Measurements from ENCODE around the gene PCDHGA7.
"Not testable (repeated sequence)": the region's sequence is repeated elsewhere in the genome, so short reads cannot be mapped to it uniquely, and the experiment has no call there.

PCDHGA7 gene

DNA sequence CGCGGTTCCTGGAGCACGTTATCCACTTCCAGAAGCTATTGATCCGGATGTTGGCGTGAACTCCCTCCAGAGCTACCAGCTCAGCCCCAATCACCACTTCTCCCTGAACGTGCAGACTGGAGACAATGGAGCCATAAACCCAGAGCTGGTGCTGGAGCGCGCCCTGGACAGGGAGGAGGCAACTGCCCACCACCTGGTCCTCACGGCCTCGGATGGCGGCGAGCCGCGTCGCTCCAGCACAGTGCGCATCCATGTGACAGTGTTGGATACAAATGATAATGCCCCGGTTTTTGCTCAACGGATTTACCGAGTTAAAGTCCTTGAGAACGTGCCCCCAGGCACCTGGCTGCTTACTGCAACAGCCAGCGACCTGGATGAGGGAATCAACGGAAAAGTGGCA lies 20.8 kb downstream of the PCDHGA7 start:
- ATAC-seq (no peak), DNase-seq (no peak)
- H3K4me3 Mint-ChIP-seq = no peak overlapping the region
- peaks cover 13% of the 10 kb centered on the region for H3K36me3 Mint-ChIP-seq (ENCODE audit: low read depth)
- peaks cover 29% of the 10 kb centered on the region for H3K9me3 Mint-ChIP-seq
- H3K4me1 Mint-ChIP-seq = no peaks in the 10 kb centered on the region
- peaks cover 72% of the 10 kb centered on the region for H3K27me3 Mint-ChIP-seq
- no peak overlapping the region for H3K27ac Mint-ChIP-seq

DNA sequence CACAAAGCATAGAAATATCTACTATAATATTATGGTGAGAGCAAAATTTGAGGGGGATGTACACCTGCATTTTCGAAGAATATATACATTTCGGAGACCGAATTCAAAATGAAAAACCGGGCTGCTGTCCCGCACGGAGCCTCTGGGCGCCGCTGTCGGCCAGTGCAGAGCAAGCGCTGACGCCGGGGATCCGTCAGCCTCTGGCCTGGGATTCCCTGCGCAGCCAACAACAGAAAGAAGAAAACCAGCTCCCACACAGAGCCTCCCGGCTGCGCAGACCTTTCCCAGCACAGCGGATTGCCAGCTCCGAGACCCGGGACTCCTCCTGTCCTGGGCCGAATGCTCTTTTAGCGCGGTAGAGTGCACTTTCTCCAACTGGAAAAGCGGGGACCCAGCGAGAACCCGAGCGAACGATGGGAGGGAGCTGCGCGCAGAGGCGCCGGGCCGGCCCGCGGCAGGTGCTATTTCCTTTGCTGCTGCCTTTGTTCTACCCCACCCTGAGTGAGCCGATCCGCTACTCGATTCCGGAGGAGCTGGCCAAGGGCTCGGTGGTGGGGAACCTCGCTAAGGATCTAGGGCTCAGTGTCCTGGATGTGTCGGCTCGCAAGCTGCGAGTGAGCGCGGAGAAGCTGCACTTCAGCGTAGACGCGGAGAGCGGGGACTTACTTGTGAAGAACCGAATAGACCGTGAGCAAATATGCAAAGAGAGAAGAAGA lies 25.4 kb downstream of the PCDHGA7 start, which contains the start of gene PCDHGB6:
Gene PCDHGB6 (plus strand): TSS at position 232 of the 716 bp plus-strand sequence. CDS start 182 bp downstream, at position 414.
- peak; percentile 44 for DNase-seq
- Mint-ChIP-seq H3K27me3 (peaks cover 77% of the 10 kb centered on the region), H3K9me3 (peaks cover 28% of the 10 kb centered on the region), H3K36me3 (ENCODE audit: low read depth) (peaks cover 17% of the 10 kb centered on the region), H3K4me3 (peak within 1 kb of the TSS; percentile 51)
- H3K27ac Mint-ChIP-seq, ATAC-seq, H3K4me1 Mint-ChIP-seq: not testable (repeated sequence)

DNA sequence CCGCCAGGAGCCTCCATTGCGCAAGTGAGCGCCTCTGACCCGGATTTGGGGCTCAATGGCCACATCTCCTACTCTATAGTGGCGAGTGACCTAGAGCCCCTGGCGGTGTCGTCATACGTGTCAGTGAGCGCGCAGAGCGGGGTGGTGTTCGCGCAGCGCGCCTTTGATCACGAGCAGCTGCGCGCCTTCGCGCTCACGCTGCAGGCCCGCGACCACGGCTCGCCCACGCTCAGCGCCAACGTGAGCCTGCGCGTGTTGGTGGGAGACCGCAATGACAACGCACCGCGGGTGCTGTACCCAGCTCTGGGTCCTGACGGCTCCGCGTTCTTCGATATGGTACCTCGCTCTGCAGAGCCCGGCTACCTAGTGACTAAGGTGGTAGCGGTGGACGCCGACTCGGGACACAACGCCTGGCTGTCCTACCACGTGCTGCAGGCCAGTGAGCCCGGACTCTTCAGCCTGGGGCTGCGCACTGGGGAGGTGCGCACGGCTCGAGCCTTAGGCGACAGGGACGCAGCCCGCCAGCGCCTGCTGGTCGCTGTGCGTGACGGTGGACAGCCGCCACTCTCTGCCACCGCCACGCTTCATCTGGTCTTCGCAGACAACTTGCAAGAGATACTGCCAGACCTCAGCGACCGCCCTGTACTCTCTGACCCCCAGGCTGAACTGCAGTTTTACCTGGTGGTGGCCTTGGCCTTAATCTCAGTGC lies 27.2 kb downstream of the PCDHGA7 start:
- DNase-seq (no peak), ATAC-seq (no peak)
- Mint-ChIP-seq H3K4me1 (peaks cover 13% of the 10 kb centered on the region), H3K9me3 (peaks cover 31% of the 10 kb centered on the region), H3K36me3 (ENCODE audit: low read depth) (peaks cover 21% of the 10 kb centered on the region), H3K4me3 (no peak overlapping the region), H3K27ac (no peak overlapping the region), H3K27me3 (peaks cover 78% of the 10 kb centered on the region)

DNA sequence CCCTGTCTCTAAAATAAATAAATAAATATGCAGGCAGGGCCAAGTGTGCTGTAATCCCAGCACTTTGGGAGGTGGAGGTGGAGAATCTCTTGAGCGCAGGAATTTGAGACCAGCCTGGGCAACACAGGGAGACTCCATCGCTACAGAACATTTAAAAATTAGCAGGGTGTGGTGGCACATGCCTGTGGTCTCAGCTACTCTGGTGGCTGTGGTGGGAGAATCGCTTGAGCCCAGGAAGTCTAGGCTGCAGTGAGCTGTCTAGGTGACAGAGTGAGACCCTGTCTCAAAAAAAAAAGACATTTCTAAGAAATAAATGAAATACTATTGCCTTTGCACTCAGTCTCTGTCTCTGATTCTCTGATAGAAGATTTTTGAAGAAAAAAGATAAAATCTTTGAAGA lies 29.0 kb downstream of the PCDHGA7 start:
- ATAC-seq = no peak
- Mint-ChIP-seq H3K36me3 (ENCODE audit: low read depth) (peaks cover 26% of the 10 kb centered on the region), H3K27me3 (peaks cover 76% of the 10 kb centered on the region), H3K27ac (no peak overlapping the region), H3K4me3 (no peak overlapping the region), H3K4me1 (peaks cover 17% of the 10 kb centered on the region), H3K9me3 (peaks cover 33% of the 10 kb centered on the region)
- no peak for DNase-seq

DNA sequence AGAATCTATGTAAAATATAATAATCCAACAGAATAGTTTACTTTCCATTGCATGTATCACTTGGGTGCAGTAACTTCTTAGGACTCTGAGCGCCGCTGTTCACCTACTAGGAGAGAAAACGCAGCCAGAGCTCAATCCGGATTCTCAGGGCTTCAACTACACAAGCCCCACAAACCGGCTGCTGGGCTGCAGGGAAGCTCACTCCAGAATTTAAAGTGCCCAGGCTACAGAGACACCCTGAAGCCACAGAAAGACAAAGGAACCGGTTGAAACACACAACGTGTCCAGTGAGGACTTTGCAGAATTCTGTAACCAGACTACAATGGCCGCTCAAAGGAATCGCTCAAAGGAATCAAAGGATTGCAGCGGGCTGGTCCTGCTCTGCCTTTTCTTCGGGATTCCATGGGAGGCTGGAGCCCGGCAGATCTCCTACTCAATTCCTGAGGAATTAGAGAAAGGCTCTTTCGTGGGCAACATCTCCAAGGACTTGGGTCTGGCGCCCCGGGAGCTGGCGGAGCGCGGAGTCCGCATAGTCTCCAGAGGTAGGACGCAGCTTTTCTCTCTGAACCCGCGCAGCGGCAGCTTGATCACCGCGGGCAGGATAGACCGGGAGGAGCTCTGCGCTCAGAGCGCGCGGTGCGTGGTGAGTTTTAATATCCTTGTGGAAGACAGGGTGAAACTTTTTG lies 30.5 kb downstream of the PCDHGA7 start, which contains the start of gene PCDHGA10:
Gene PCDHGA10 (plus strand): TSS at position 134 of the 686 bp plus-strand sequence. CDS start 189 bp downstream, at position 323.
- Mint-ChIP-seq H3K27me3 (peaks cover 71% of the 10 kb centered on the region), H3K36me3 (ENCODE audit: low read depth) (peaks cover 28% of the 10 kb centered on the region), H3K27ac (peak within 1 kb of the TSS; percentile 8), H3K4me3 (peak within 1 kb of the TSS; percentile 74), H3K4me1 (peaks cover 22% of the 10 kb centered on the region), H3K9me3 (peaks cover 31% of the 10 kb centered on the region)
- DNase-seq = peak; percentile 52
- ATAC-seq = peak; percentile 65

DNA sequence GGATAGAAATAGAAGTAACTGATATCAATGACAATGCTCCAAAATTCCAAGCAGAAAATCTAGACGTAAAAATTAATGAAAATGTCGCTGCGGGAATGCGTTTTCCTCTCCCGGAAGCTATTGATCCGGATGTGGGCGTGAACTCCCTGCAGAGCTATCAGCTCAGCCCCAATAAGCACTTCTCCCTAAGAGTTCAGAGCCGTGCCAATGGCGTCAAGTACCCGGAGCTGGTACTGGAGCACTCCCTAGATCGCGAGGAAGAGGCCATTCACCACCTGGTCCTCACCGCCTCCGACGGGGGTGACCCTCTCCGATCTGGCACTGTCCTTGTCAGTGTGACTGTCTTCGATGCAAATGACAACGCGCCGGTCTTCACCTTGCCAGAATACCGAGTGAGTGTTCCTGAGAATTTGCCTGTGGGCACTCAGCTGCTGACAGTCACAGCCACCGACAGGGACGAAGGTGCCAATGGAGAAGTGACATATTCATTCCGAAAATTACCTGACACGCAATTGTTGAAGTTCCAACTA lies 31.1 kb downstream of the PCDHGA7 start:
- H3K9me3 Mint-ChIP-seq = peaks cover 33% of the 10 kb centered on the region
- peaks cover 72% of the 10 kb centered on the region for H3K27me3 Mint-ChIP-seq
- peak overlapping the region; percentile 8 for H3K27ac Mint-ChIP-seq
- H3K4me3 Mint-ChIP-seq = peak overlapping the region; percentile 74
- ATAC-seq = no peak
- peaks cover 24% of the 10 kb centered on the region for H3K4me1 Mint-ChIP-seq
- H3K36me3 Mint-ChIP-seq (ENCODE audit: low read depth) = peaks cover 30% of the 10 kb centered on the region
- DNase-seq = no peak

DNA sequence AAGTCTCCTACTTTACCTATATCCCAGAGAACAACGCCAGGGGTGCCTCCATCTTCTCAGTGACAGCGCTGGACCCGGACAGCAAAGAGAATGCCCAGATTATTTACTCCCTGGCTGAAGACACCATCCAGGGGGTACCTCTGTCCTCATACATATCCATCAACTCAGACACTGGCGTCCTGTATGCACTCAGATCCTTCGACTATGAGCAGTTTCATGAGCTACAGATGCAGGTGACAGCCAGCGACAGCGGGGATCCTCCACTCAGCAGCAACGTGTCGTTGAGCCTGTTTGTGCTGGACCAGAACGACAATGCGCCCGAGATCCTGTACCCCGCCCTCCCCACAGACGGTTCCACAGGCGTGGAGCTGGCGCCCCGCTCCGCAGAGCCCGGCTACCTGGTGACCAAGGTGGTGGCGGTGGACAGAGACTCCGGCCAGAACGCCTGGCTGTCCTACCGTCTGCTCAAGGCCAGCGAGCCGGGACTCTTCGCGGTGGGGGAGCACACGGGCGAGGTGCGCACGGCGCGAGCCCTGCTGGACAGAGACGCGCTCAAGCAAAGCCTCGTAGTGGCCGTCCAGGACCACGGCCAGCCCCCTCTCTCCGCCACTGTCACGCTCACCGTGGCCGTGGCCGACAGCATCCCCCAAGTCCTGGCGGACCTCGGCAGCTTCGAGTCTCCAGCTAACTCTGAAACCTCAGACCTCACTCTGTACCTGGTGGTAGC lies 32.2 kb downstream of the PCDHGA7 start:
- H3K4me3 Mint-ChIP-seq, ATAC-seq, H3K27ac Mint-ChIP-seq, DNase-seq: not testable (repeated sequence)
- H3K4me1 Mint-ChIP-seq = peaks cover 24% of the 10 kb centered on the region
- H3K27me3 Mint-ChIP-seq = peaks cover 70% of the 10 kb centered on the region
- peaks cover 28% of the 10 kb centered on the region for H3K36me3 Mint-ChIP-seq (ENCODE audit: low read depth)
- H3K9me3 Mint-ChIP-seq = peaks cover 30% of the 10 kb centered on the region

DNA sequence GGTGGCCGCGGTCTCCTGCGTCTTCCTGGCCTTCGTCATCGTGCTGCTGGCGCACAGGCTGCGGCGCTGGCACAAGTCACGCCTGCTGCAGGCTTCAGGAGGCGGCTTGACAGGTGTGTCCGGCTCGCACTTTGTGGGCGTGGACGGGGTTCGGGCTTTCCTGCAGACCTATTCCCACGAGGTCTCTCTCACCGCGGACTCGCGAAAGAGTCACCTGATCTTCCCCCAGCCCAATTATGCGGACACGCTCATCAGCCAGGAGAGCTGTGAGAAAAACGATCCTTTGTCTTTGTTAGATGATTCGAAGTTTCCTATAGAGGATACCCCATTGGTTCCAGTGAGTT lies 32.7 kb downstream of the PCDHGA7 start:
- peaks cover 29% of the 10 kb centered on the region for H3K36me3 Mint-ChIP-seq (ENCODE audit: low read depth)
- H3K27me3 Mint-ChIP-seq = peaks cover 73% of the 10 kb centered on the region
- not testable (repeated sequence) for DNase-seq, H3K4me3 Mint-ChIP-seq, ATAC-seq, H3K27ac Mint-ChIP-seq
- H3K9me3 Mint-ChIP-seq = peaks cover 33% of the 10 kb centered on the region
- peaks cover 24% of the 10 kb centered on the region for H3K4me1 Mint-ChIP-seq

DNA sequence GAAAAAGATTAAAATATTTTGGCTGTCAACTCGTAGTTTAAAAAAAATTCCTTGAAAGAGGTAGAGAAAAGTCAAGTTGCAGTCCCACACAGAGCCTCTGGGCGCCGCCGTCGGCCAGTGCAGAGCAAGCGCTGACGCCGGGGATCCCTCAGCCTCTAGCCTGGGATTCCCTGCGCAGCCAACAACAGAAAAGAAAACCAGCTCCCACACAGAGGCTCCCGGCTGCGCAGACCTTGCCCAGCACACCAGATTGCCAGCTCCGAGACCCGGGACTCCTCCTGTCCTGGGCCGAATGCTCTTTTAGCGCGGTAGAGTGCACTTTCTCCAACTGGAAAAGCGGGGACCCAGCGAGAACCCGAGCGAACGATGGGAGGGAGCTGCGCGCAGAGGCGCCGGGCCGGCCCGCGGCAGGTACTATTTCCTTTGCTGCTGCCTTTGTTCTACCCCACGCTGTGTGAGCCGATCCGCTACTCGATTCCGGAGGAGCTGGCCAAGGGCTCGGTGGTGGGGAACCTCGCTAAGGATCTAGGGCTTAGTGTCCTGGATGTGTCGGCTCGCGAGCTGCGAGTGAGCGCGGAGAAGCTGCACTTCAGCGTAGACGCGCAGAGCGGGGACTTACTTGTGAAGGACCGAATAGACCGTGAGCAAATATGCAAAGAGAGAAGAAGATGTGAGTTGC lies 35.1 kb downstream of the PCDHGA7 start, which contains the start of gene PCDHGB7:
Gene PCDHGB7 (plus strand): TSS at position 184 of the 679 bp plus-strand sequence. CDS start 183 bp downstream, at position 367.
- peak within 1 kb of the TSS; percentile 4 for H3K27ac Mint-ChIP-seq
- H3K9me3 Mint-ChIP-seq = peaks cover 45% of the 10 kb centered on the region
- peaks cover 30% of the 10 kb centered on the region for H3K4me1 Mint-ChIP-seq
- peak; percentile 62 for DNase-seq
- peaks cover 44% of the 10 kb centered on the region for H3K36me3 Mint-ChIP-seq (ENCODE audit: low read depth)
- peaks cover 82% of the 10 kb centered on the region for H3K27me3 Mint-ChIP-seq
- H3K4me3 Mint-ChIP-seq = peak within 1 kb of the TSS; percentile 69
- peak; percentile 82 for ATAC-seq

DNA sequence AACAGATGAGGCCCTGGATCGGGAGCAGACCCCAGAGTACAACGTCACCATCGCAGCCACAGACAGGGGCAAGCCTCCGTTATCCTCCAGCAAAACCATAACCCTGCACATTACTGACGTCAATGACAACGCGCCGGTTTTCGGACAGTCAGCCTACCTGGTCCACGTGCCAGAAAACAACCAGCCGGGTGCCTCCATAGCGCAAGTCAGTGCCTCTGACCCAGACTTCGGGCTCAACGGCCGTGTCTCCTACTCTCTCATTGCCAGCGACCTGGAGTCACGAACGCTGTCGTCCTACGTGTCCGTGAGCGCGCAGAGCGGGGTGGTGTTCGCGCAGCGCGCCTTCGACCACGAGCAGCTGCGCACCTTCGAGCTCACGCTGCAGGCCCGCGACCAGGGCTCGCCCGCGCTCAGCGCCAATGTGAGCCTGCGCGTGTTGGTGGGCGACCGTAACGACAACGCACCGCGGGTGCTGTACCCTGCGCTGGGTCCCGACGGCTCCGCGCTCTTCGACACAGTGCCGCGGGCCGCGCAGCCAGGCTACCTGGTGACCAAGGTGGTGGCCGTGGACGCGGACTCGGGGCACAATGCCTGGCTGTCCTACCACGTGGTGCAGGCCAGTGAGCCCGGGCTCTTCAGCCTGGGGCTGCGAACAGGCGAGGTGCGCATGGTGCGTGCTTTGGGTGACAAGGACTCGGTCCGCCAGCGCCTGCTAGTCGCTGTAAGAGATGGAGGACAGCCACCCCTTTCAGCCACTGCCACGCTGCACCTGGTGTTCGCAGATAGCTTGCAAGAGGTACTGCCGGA lies 36.7 kb downstream of the PCDHGA7 start:
- peaks cover 74% of the 10 kb centered on the region for H3K27me3 Mint-ChIP-seq
- peaks cover 44% of the 10 kb centered on the region for H3K36me3 Mint-ChIP-seq (ENCODE audit: low read depth)
- DNase-seq (no peak), ATAC-seq (no peak)
- H3K4me1 Mint-ChIP-seq = peaks cover 18% of the 10 kb centered on the region
- H3K9me3 Mint-ChIP-seq = peaks cover 51% of the 10 kb centered on the region
- no peak overlapping the region for H3K27ac Mint-ChIP-seq
- no peak overlapping the region for H3K4me3 Mint-ChIP-seq

DNA sequence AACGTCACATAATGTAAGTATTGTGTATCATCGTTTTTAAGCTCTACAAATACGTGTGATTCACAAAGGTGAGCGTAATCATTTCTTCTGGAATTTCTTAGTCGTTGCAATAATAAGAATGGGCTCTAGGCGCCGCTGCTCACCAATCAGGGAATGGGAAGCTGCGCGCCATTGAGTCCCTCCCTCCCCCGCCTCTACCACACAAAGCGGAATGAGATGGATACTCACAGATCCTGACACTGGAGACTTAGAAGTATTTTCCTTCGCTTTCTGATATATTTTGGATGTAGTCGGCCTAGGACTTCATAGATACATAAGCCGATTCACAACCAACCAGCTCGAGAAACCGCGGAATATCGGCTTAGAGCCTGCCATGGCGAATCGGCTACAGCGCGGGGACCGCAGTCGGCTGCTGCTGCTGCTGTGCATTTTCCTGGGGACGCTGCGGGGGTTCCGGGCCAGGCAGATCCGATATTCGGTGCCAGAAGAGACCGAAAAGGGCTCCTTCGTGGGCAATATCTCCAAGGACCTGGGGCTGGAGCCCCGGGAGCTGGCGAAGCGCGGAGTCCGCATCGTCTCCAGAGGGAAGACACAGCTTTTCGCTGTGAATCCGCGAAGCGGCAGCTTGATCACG lies 38.4 kb downstream of the PCDHGA7 start, which contains the start of gene PCDHGA11:
Gene PCDHGA11 (plus strand): TSS at position 197 of the 634 bp plus-strand sequence. CDS start 177 bp downstream, at position 374.
- peaks cover 76% of the 10 kb centered on the region for H3K27me3 Mint-ChIP-seq
- ATAC-seq = no peak
- peak; percentile 59 for DNase-seq
- peaks cover 41% of the 10 kb centered on the region for H3K9me3 Mint-ChIP-seq
- peaks cover 13% of the 10 kb centered on the region for H3K4me1 Mint-ChIP-seq
- peaks cover 38% of the 10 kb centered on the region for H3K36me3 Mint-ChIP-seq (ENCODE audit: low read depth)
- H3K4me3 Mint-ChIP-seq = peak within 1 kb of the TSS; percentile 77
- H3K27ac Mint-ChIP-seq = no peak within 1 kb of the TSS

DNA sequence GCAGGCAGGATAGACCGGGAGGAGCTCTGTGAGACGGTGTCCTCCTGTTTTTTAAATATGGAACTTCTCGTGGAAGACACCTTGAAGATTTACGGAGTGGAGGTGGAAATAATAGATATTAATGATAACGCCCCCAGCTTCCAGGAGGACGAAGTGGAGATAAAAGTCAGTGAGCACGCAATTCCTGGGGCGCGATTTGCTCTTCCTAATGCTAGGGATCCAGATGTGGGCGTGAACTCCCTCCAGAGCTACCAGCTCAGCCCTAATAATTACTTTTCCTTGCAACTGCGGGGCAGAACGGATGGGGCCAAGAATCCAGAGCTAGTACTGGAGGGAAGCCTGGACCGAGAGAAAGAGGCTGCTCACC lies 38.9 kb downstream of the PCDHGA7 start:
- Mint-ChIP-seq H3K36me3 (ENCODE audit: low read depth) (peaks cover 37% of the 10 kb centered on the region), H3K9me3 (peaks cover 41% of the 10 kb centered on the region), H3K27ac (no peak overlapping the region)

More for the DNA sequence above, 38.9 kb downstream of the PCDHGA7 start:
- peaks cover 76% of the 10 kb centered on the region for H3K27me3 Mint-ChIP-seq
- DNase-seq (no peak), ATAC-seq (no peak)
- H3K4me1 Mint-ChIP-seq = peaks cover 13% of the 10 kb centered on the region
- H3K4me3 Mint-ChIP-seq = peak overlapping the region; percentile 77
